DMS114 treated with DMSO at 0.1 percent for 48 hours (cell line): ENCODE results near the gene EVC.
"Not testable (repeated sequence)": the region's sequence is repeated elsewhere in the genome, so short reads cannot be mapped to it uniquely, and the experiment has no call there.

Source experiments
- DNase-seq: peaks from one replicate; lab custom pipeline; 2025; ENCODE audit not compliant: unreplicated experiment; lab: John Stamatoyannopoulos, UW

EVC gene

DNA sequence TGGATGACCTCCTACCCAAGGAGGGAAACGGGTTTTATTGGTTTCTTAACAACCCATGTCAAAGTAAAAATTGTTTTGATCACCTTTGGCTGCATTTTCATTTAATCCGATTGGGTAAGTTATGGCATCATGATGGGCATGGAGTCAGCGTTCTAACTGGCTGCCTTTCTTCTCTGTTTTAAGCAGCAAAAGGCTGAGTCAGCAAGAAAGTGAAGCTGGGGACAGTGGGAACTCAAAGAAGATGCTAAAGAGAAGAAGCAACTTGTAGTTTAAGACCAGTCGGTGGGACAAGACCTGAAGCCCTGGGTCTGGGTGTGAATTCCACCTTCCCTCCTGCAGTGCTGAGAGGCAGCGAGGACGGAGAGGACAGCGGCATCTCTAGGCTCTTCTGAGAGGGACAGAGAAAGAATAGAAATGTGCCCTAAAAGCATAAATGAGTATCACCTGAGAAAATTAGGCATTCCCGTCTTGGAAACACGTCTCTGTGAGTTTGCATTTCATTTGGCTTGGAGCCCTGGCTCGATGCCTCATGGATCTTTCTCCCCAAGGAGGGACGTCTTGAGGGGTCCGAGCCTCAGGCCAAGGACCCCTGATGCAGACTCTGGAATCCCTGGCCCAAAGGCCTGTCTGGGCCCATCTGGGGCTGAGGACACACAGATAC, 99.9 kb downstream of the EVC start:
- DNase-seq = no peak

DNA sequence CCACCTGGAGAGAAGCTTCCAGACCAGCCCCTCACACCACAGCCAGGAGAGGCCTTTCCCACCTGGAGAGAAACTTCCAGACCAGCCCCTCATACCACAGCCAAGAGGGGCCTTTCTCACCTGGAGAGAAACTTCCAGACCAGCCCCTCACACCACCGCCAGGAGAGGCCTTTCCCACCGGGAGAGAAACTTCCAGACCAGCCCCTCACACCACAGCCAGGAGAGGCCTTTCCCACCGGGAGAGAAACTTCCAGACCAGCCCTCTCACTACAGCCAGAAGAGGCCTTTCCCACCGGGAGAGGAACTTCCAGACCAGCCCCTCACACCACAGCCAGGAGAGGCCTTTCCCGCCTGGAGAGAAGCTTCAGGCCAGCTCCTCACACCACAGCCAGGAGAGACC, 101.1 kb downstream of the EVC start:
- DNase-seq = not testable (repeated sequence)

DNA sequence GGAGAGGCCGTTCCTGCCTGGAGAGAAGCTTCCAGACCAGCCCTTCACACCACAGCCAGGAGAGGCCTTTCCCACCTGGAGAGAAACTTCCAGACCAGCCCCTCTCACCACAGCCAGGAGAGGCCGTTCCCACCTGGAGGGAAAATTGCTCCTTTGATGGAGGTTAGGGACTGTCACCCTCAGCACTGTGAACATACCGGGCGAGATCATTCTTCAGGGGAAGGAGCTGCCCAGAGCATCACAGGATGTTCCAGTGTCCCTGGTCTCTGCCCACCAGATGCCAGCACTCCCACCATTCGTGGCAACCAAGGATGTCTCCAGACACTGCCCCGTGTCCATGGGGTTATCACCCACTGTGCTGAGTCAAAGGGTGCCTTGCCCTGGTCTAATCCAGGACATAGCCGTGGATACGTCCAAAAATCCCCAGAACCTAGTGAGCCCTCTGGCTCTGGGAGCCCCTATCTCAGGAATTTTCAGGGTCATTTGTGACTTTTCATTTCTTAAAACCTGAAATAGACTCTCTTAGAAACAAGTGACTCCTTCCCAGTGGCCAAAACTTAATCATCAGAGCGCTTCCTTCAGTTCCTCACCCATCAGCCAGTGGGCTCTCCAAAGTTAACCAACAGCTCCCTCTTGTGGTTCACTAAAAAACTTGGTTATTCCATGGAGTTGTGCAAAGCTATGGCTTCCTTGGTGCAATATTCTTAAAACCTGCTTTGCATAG, 101.7 kb downstream of the EVC start:
- peak; percentile 67 for DNase-seq

DNA sequence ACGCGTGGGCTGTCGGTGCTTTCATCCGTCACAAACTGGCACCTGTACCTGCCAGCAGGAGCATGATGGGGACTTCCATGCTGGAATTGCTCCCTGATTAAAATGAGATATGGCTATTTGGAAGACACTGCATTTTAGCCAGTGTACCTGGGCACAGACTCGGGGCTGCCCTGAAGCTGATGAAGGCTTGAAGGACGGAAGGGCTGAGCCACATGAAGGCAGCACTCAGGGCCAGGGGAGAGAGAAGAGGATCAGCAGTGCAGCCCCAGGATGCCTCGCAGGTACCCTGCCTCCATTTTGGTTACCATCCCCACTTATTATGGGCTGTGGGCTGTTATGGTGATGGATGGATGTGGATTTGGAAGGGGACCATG, 102.9 kb downstream of the EVC start:
- no peak for DNase-seq

DNA sequence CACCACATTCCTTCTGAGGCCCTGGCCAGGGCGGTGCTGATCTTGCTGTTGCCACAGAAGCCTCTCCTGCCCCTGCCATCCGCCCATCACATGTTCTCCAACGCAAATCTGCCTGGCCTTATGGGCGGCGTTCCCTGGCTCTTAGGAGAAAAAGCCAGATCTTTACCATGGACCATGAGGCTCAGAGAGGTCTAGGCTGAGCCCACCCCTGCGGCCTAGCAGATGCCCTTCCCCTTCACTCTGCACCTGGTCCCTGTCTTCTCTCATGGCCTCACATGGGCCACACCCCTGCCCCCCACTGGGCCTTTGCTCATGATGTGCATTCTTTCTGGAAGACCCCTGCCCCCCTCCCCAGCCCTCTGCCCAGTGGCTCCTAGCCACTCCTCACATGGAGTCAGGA, 103.4 kb downstream of the EVC start:
- DNase-seq = no peak

DNA sequence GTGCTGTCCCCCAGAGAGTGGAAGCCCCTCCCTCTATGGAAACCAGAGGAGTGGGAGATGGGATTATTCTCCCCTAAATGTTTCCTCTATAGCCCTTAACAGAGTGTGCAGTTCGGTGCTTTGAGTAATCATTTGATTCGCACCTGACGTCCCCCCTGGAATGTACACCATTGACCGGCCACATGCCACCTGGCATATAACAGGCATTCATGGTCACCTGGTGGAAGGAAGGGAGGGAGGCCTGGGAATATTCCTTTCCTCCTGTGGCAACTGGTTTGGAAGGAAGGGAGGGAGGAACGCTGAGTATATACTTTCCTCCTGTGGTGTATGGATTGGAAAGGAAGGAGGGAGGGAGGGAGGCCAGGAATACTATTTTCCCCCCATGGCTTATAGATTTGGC, 104.6 kb downstream of the EVC start:
- no peak for DNase-seq

DNA sequence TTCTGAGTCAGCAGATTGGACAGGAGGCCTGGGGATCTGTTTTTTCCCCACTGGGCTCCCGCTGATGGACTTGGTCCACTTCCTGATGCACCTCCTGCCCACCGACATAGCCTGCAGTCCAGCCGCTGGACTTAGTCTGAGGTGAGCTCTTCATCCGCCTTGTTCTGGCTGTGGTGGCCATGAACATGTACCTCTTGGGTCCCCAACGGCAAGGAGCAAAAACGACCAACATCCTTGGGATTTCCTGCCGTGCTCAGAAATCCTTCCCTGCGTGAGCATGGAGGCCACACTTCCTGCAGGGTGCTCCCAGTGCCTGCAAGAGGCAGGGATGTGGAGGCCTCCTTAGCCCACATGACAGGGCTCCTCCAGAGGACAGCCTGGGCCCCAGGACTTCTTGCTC, 105.1 kb downstream of the EVC start:
- no peak for DNase-seq

DNA sequence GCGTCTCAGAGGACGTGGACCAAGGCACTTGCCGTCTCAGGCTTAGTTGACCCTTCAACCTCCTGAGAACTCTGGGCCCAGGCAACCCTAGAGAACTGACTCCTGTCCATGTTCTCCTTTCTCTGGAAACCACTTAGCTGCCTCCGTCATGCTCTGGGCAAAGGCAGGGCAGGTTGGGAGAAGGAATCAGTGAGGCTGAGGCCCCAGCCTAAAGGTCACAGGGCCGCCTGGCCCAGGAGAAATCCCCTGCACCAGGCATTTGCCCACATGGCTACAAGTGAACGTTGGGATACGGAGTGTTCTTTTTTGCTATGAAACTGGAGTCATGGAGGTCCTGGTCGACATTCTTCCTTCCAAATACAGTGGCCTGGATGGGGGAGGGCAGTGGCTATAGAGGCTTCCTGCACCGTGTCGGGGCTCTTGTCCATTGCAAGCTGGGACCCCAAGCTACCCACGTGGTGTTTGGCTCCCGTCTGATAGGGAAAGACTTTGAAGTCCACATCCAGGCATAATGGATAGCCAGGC, 105.9 kb downstream of the EVC start:
- DNase-seq = no peak

DNA sequence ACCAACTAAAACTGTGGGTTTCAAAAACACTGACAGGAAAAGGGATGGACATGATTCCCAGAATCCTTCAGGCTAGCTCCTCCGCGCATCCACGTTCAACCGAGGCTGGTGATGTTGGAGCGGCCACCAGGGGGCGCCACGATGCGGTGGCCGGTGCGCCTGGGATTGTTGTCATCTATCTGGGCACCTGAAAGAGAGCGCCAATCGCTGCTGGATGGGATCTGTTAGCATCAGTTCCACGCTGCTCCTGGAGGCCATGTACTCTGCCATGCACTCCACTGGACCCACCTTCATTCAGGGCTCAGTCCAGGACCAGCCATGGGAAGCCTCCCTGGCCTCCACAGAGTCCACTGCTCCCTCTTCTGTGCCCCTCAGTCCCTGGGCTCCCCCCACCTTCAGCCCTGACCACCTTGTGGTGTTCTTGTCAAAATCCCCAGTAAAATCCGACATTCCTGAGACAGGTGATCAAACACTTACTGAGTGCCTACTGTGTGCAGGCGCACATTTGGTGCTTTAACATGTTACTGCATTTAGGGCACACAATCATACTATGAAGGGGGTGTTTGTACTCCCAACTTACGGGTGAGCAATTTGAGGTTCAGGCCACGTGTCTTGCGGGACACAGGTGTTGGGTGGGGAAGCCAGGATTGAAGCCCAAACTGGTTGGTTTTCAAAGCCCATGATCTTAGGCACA, 110.8 kb downstream of the EVC start:
- DNase-seq = no peak

DNA sequence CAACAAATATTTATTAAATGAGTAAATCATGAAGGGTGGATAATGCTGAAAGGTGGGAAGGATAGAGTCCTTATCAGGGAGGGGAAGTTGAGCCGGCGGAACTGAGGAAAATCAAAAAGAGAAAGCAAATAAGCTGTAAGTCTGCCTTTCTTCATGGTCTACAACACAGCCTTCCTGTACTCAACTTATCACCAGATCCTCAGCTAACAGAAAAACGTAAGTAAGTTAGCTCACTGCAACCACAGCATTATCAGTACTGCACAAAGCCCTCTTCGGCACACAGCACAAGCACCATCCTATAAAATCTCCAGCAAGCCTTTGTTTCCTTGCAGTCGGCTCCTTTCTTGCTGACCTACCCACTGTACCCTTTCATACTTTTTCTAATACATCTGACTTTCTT, 111.6 kb downstream of the EVC start:
- DNase-seq = no peak

DNA sequence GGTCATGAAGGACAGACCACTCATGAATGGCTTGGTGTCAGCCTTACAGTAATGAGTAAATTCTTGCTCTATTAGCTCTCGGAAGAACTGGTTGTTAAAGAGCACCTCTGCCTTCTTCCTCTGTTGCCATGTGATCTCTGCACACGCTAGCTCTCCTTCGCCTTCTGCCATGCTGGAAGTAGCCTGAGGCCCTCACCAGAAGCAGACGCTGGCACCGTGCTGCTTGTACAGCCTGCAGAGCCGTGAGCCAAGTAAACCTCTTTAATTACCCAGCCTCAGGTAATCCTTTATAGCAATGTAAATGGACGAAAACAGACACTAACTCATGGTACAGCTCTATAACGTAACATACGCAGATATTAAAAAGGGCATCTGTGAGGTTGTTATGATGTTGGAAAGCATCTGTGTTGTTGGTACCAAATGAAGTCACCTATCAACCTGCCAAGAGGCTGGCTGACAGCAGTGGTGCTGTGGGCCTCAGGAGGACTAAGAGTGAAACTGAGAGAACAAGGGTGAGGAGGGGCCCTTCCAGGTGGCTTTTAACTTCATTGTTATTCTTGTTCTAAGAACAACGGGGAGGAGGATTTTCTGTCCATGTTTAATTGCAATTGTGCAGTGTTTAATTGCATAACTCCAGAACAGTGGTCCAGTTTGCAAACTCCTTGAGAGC, 112.7 kb downstream of the EVC start:
- no peak for DNase-seq

DNA sequence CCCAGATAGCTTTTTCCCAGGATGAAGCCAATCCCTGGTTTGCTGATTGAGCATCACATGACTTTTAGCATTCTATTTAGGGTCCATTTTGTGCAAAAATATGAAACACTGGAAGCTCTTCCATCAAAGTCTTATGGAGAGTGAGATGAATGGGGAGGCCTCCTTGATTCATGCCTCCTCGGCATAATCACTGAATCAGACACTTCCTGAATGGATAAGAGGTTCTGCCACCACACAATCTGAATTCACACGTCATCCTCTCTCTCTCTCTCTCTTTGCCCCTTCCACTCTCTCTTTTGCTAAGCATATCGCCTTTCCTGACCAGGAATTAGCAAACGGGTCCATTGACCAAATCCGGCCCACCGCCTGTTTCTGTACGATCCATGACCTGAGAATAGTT, 113.2 kb downstream of the EVC start:
- no peak for DNase-seq

DNA sequence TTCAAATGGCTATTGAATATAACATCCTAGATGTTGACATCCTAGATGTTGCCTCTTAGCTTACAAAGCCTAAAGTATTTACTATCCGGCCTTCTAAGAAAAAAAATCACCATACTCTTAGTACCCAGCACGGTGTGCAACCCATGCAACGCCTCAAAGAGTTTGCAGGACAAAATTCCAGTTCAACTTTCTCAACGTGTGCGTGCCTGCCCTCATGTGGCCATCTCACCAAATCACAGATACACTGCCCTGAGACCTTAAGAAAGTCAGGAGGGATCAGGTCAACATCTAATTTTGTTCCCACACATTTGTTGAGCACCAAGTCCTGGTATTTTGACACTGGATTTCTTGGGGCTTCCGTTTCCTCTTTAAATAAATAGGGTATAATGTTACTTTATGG, 113.6 kb downstream of the EVC start:
- peak; percentile 13 for DNase-seq

DNA sequence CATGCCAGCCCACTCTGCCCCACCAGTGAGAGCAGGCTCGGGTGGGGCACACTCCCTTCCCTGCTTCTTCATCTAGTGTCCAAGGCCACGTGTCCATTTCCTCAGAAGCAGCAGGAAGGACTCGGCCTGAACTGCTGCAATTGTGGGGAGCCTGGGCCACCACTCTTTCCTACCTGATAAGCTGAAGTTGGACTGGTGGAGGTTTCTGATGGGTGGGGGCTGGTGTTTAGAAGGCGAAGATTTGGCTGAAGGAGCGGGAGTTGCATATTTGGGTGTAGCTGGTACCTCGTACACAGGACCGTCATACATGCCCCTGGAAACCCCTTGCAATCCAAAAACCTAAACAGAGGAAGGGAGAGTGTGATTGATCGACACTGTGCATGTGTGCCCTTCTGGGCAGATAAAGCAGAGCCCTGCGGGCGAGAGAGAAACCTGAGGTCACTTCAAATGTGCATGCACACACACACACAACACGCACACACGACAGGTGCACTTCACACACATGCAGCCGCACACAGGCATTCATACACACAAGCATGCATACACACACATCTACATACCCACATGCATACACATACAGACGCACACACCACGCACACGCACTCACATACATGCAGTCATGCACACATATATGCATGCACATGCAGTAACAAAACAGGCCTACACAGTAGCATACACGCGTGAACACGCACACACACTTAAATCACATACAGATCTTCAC, 114.5 kb downstream of the EVC start:
- DNase-seq = no peak

DNA sequence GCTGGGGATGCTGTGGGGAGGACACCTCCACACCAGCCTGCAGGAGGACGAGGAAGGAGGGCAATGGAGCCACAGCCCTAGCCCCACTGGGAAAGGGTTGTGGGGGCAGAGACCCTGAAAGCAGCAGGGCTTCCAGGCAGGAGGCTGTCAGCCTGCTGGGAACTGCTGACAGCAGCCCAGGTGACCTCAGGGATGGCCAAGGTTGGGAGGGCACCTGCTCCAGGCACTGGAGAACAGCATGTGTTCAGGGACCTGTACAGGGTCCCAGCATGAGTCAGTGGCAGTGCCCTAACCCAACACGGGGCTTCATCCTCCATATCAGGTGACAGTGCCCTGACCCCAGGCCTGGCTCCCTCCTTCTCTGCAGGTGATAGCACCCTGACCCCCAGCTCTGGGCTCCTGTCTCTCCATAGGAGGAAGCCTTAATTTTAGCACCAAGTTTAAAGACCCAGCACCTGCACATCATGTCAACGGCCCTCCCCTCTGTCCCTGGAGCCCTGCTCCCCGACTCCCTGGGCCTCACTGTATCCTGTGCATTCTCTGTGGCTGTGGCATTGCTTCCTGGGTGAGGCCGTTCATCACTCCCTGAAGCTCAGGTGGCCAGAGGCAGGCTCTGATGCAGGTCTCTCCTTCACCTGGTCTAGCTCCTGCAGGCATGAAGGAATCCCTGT, 115.6 kb downstream of the EVC start:
- no peak for DNase-seq

DNA sequence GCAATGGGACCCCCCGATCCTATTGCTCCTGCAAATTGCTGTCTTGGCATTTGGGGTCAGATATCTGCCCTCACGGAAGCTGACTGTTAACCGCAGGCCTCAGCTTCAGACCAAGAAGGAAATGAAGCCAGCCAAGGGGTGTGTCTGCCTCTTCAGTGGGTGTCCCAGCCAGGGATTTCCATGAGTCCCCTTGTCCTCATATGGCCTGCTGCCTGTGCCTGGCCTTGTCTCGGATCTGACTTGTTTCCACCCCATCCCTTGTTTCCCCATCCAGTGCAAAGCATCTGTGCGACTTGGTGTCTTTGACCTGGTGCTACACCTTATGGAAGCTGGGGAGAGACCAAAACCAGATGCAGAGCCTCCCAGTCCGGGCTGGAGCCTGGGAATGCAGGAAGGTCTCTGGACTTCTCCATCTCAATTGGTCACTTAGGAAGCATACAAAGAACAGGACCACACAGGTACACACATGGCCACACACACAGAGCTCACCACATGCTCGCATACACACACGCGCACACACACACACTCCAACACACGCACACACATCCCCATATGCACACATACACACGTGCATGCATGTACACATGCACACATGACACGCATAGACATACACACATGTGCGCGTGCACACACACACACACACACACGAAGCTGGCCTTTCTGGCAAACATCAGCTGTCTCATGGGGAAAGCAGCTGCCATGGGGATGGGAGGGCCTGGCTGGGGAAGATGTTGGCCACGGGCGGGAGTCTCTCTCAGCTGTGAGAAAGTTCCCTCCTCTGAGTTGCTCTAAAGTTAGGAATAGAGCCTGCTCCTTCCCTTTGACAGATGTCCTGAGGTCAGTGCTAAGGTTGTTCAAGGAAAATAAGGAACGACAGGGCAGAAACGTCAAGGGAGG, 116.4 kb downstream of the EVC start:
- DNase-seq = no peak

DNA sequence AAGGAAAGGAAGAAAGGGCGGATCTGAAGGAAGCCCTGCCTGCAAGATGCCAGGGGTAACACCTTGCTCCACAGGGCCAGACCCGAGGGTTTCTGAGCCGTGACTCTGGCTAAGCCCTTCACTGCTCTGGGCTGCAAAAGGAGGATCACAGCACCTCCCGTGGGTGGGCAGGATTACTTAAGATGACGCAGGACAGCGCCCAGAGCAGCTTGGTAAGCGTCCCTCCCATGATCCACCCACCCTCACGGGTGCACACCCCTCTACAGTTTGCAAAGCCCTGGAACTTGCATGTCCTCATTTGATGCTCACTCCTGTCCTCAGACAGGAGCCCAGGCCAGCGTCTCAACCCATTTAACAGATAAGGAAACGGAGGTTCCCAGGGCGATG, 117.0 kb downstream of the EVC start:
- no peak for DNase-seq

DNA sequence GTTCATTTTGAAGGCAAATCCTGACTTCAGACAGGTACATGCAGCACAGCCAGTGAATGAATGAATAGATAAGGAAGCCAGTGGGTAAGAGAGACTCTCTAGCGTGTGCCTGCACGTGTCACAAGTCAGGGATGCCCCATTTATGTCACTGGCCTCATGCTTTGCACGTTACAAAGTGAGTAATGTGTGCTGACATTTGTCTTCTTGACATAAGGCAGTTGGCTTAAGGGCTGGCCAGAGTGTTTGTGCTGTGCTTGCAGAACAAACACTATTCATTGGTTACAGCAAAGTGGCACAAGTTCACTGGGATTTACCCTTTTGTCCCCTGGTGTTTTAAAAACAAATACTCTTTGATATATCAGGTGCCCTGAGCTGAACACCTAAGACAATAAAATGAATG, 125.9 kb downstream of the EVC start:
- no peak for DNase-seq

DNA sequence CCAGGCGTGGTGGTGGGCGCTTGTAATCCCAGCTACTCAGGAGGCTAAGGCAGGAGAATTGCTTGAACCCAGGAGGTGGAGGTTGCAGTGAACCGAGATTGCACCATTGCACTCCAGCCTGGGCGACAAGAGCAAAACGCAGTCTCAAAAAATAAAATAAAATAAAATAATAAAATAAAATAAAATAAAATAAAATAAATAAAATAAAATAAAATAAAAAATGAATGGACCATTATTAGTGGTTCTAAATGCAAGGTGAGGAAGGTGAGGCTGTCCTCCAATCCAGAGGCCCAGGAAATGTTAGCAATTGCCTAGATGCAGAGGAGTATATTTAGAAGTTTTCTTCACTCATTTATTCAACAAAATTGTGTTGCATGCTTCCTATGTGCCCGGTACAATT, 126.5 kb downstream of the EVC start:
- DNase-seq = not testable (repeated sequence)
